ENCODE results near the gene GAS2L2. TPM values are rescaled to one million over a fixed set of nuclear protein-coding genes. Genes with fewer than 3 reads are reported as not detected.

GAS2L2 gene
- total and polyA plus RNA-seq, 4 donors: not detected

DNA sequence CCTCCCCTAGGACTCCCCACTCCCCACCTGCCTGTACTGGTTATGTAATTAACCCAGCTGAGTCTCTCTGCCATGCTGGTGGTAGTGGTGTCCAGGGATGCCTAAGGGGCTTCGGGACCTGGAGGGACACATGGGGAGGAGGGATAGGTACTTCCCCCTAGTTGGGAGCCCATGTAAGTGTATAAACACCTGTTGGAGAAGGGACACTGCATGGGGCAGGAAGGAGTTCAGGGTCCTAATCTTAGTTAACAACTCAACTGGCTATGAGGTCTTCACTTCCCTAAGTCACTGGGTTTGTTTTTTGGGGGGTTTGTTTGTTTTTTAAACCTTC lies 20.3 kb downstream of the GAS2L2 start:
- Histone ChIP-seq H3K4me3 (ENCODE audit: low read depth in 1 of 3, low read length in 3 of 3) (no peak overlapping the region), H3K36me3 (ENCODE audit: control insufficient read depth in 4 of 4, insufficient read depth in 3 of 4, low read depth in 1 of 4, low read length in 3 of 4) (no peaks in the 10 kb centered on the region), H3K9me3 (ENCODE audit: control insufficient read depth in 4 of 4, low read length in 3 of 4) (no peaks in the 10 kb centered on the region), H3K4me1 (ENCODE audit: control insufficient read depth in 4 of 4, insufficient read depth in 4 of 4, low read length in 3 of 4) (peaks cover 0 to 9% (median 5%) of the 10 kb centered on the region in 4 donors), H3K9ac (ENCODE audit: low read depth in 1 of 2, low read length in 2 of 2) (no peak overlapping the region), H3K27ac (ENCODE audit: low read depth in 1 of 2, low read length in 2 of 2) (no peak overlapping the region), H3K27me3 (ENCODE audit: control insufficient read depth in 4 of 4, insufficient read depth in 4 of 4, low read length in 3 of 4) (no peaks in the 10 kb centered on the region)
- 86% methylated on average over 1 of the region's 1 CpG for WGBS
- no peak for DNase-seq (ENCODE audit: low spot score)
- TF ChIP-seq RAD21 (IDR thresholded peaks at IDR 0.05): no peak
- no peak for TF ChIP-seq GABPA (IDR thresholded peaks at IDR 0.05 in 1 of 2, conservative IDR thresholded peaks at IDR 0.05 in 1 of 2)
- TF ChIP-seq HNF4A (conservative IDR thresholded peaks at IDR 0.05): no peak
- no peak for TF ChIP-seq RXRA (IDR thresholded peaks at IDR 0.05)
- TF ChIP-seq NR2F2 (IDR thresholded peaks at IDR 0.05): no peak
- TF ChIP-seq EGR1 (IDR thresholded peaks at IDR 0.05; ENCODE audit: low read depth in 2 of 2): no peak
- TF ChIP-seq, protein P1, sequence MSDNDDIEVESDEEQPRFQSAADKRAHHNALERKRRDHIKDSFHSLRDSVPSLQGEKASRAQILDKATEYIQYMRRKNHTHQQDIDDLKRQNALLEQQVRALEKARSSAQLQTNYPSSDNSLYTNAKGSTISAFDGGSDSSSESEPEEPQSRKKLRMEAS (IDR thresholded peaks at IDR 0.05): no peak
- TF ChIP-seq, protein P2, sequence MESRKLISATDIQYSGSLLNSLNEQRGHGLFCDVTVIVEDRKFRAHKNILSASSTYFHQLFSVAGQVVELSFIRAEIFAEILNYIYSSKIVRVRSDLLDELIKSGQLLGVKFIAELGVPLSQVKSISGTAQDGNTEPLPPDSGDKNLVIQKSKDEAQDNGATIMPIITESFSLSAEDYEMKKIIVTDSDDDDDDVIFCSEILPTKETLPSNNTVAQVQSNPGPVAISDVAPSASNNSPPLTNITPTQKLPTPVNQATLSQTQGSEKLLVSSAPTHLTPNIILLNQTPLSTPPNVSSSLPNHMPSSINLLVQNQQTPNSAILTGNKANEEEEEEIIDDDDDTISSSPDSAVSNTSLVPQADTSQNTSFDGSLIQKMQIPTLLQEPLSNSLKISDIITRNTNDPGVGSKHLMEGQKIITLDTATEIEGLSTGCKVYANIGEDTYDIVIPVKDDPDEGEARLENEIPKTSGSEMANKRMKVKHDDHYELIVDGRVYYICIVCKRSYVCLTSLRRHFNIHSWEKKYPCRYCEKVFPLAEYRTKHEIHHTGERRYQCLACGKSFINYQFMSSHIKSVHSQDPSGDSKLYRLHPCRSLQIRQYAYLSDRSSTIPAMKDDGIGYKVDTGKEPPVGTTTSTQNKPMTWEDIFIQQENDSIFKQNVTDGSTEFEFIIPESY (IDR thresholded peaks at IDR 0.05): no peak
- TF ChIP-seq, protein P3, sequence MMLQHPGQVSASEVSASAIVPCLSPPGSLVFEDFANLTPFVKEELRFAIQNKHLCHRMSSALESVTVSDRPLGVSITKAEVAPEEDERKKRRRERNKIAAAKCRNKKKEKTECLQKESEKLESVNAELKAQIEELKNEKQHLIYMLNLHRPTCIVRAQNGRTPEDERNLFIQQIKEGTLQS (IDR thresholded peaks at IDR 0.05): no peak
- TF ChIP-seq YY1 (IDR thresholded peaks at IDR 0.05): no peak
- TF ChIP-seq TAF1 (conservative IDR thresholded peaks at IDR 0.05): no peak
- TF ChIP-seq, protein P4, sequence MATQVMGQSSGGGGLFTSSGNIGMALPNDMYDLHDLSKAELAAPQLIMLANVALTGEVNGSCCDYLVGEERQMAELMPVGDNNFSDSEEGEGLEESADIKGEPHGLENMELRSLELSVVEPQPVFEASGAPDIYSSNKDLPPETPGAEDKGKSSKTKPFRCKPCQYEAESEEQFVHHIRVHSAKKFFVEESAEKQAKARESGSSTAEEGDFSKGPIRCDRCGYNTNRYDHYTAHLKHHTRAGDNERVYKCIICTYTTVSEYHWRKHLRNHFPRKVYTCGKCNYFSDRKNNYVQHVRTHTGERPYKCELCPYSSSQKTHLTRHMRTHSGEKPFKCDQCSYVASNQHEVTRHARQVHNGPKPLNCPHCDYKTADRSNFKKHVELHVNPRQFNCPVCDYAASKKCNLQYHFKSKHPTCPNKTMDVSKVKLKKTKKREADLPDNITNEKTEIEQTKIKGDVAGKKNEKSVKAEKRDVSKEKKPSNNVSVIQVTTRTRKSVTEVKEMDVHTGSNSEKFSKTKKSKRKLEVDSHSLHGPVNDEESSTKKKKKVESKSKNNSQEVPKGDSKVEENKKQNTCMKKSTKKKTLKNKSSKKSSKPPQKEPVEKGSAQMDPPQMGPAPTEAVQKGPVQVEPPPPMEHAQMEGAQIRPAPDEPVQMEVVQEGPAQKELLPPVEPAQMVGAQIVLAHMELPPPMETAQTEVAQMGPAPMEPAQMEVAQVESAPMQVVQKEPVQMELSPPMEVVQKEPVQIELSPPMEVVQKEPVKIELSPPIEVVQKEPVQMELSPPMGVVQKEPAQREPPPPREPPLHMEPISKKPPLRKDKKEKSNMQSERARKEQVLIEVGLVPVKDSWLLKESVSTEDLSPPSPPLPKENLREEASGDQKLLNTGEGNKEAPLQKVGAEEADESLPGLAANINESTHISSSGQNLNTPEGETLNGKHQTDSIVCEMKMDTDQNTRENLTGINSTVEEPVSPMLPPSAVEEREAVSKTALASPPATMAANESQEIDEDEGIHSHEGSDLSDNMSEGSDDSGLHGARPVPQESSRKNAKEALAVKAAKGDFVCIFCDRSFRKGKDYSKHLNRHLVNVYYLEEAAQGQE (IDR thresholded peaks at IDR 0.05): no peak
- no peak for TF ChIP-seq FOXA1 (IDR thresholded peaks at IDR 0.05)

DNA sequence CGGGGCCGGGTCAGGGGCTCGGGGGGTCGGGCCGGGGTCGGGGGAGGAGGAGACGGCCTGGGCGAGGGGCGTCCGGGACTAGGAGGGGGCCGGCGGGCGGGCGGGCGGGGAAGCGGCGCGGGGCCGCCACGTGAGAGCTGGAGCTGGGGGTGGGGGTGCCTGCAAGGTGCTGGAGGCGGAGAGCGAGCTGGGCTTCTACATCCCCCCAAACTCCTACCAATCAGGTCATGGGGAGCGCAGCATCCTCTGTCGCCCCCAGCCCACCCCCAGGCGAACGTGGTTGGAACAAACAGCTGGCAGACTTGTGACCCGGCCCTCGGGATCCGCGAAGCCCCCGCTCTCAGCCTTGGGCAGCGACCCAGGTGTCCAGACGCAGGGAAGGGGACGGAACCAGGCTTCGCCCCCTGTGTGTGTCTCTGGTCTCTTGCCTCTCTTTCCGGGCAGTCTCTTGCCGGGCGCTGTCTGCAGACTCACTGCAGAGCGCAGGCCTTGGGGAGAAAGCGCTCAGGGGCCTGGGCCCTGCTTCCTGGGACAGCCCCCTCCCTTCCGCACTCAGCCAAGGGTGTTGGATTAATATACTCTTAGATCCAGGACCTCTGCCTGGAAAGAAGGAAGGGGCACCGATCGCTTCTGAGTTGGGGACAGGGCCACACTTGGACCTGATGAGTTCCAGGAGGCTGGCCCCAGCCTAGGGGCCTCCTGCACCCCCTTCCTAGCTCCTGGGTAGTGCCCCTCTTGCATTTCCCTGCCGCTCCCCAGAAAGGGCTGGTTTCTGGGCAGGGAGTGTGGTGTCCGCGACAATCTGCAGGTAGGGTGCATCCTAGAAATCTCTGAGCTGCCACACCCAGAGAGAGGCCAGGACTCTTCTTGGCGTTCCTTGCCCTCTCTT lies 20.9 kb downstream of the GAS2L2 start:
- TF ChIP-seq GABPA (IDR thresholded peaks at IDR 0.05 in 1 of 2, conservative IDR thresholded peaks at IDR 0.05 in 1 of 2) (no peak), RAD21 (IDR thresholded peaks at IDR 0.05) (no peak), HNF4G (IDR thresholded peaks at IDR 0.05) (no peak), FOXA1 (IDR thresholded peaks at IDR 0.05) (no peak), TAF1 (conservative IDR thresholded peaks at IDR 0.05) (no peak), EGR1 (IDR thresholded peaks at IDR 0.05; ENCODE audit: low read depth in 2 of 2) (no peak), NR2F2 (IDR thresholded peaks at IDR 0.05) (no peak), FOXA2 (IDR thresholded peaks at IDR 0.05) (no peak), JUND (IDR thresholded peaks at IDR 0.05) (no peak), SP1 (IDR thresholded peaks at IDR 0.05) (no peak)
- TF ChIP-seq, protein P3 (IDR thresholded peaks at IDR 0.05): no peak
- TF ChIP-seq, protein P1 (IDR thresholded peaks at IDR 0.05): no peak
- TF ChIP-seq, protein P2 (IDR thresholded peaks at IDR 0.05): no peak
- H3K4me3 ChIP-seq (ENCODE audit: low read depth in 1 of 3, low read length in 3 of 3): peak overlapping the region in 1 of 3 donors; percentile 71
- no peaks in the 10 kb centered on the region for H3K36me3 ChIP-seq (ENCODE audit: control insufficient read depth in 4 of 4, insufficient read depth in 3 of 4, low read depth in 1 of 4, low read length in 3 of 4)
- DNase-seq (ENCODE audit: low spot score): no peak
- 31% methylated on average over 47 of the region's 47 CpGs for WGBS
- H3K4me1 ChIP-seq (ENCODE audit: control insufficient read depth in 4 of 4, insufficient read depth in 4 of 4, low read length in 3 of 4): peaks cover 0 to 9% (median 5%) of the 10 kb centered on the region in 4 donors
- no peaks in the 10 kb centered on the region for H3K27me3 ChIP-seq (ENCODE audit: control insufficient read depth in 4 of 4, insufficient read depth in 4 of 4, low read length in 3 of 4)
- no peak overlapping the region for H3K27ac ChIP-seq (ENCODE audit: low read depth in 1 of 2, low read length in 2 of 2)
- H3K9ac ChIP-seq (ENCODE audit: low read depth in 1 of 2, low read length in 2 of 2): no peak overlapping the region
- H3K9me3 ChIP-seq (ENCODE audit: control insufficient read depth in 4 of 4, low read length in 3 of 4): no peaks in the 10 kb centered on the region
